ENCODE data around the gene WDR91. TPM values are rescaled to one million over a fixed set of nuclear protein-coding genes. Genes with fewer than 3 reads are reported as not detected.

WDR91 gene
- total RNA-seq, 1 donor from 2014 or later, result 13.1 TPM

DNA sequence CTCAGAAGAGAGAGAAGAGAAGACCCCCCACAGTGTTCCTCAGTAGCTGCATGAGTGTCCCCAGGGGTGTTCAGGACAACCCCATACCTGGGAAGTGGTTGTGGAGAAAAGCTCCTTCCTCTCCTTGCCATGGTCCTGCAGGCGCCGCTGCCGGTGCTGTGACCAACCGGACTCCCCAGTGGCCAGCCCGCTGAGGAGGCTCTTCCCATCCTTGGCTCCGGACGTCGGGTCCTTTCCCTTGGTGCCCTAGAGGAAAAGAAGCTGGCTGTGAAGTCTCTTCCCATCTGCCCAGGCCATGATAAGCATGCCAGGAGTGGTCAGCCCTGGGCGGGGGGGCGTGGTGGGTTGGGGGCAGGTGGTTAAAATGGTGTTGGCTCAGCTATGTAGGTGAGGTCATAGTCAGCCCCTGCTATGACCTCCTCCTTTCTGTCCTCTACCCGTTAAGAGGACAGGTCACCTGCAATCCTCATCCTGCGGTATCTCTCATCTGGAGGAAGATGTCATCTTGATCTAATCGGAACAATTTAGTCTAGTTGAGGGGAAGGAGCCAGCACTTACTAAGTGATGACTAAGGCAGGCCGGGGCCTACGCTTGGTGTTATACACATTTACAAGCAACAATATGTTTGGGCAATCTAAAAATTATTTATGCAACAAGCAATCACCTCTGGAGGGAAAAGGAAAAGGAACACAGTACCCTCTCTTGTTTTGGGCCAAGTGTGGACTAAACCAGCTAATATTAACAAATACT is 13.2 kb downstream of the WDR91 start:
- no peak for DNase-seq

- DNase-seq, result no peak
These were observed 14.0 kb downstream of the WDR91 start for GRCh38 chr7:135197343-135197742.

DNA sequence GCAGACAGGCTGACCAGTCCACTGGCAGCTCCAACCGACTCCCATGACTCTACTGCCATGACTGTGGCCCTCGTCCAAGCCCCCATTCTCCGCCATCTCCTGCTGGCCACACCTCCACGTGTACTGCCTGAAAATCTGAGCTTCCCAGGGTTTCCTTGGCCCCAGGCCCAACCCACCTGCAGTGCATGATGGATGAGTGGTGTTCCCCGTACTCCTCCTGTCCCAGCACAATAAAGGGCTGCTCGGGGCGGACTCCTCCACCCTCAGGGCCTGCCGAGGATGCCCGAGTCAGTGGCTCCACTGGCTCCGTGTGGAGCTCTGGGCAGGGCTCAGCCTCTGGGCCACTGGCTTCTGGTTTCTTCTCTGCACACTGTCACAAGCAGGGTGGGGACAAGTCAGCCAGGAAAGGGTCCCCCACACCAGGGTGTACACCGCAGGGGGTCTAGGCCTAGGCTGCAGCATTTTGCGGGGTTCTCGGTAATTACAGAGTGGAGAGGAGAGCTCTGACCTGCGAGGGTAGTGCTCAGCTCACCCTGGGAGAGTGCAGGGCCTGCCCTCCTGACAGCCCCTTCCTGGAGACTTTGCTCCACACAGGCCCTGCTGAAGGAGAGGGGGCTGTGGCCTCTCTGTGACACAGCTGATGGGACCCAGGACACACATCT is 15.2 kb downstream of the WDR91 start:
- no peak for DNase-seq

DNA sequence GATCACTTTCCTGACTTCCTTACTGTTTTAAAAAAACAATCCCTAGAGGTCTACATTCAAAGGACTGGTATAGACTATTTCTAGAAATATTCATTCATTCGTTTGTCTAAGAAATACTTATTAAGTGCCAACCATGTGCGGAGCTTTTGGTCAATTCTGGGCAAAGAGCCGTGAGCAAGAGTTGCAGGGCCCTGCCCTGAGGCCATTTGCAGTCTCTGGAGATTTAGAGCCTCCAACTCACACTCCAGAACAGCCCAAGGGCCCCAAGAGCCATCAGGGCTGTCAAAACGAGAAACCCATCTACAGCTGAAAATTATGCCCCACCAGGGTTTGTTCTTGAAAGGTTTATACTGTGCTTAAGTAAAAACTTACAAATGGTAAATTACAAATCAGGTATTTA is 16.2 kb downstream of the WDR91 start:
- DNase-seq, result no peak

DNA sequence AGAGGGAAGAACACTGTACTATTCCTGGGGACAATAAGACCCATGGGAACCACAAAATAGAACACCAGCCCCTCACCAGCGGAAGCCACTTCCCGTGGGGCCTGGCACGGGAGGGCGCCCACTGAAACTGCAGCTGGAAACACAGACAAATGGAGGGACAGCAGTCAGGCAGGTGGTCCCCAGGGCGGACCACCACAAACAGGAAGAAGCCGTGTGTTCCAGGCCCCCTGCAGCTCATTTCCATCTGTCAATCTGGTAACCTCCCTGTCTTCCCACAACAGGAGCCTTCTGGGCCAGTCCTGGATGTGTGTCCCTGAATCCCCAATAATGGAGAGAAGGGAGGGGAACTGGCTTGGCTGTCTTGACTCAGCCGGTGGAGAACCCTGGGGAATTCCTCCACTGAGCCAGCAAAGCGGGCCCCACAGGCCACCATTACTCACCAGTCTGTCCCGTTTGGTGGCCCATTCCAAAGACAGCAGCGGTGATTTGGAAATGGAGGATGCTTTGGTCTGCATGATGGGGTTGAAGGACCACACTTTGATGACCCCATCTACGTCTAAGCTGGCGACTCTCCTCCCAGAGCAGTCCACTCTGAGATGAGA is 16.7 kb downstream of the WDR91 start:
- no peak for DNase-seq

DNA sequence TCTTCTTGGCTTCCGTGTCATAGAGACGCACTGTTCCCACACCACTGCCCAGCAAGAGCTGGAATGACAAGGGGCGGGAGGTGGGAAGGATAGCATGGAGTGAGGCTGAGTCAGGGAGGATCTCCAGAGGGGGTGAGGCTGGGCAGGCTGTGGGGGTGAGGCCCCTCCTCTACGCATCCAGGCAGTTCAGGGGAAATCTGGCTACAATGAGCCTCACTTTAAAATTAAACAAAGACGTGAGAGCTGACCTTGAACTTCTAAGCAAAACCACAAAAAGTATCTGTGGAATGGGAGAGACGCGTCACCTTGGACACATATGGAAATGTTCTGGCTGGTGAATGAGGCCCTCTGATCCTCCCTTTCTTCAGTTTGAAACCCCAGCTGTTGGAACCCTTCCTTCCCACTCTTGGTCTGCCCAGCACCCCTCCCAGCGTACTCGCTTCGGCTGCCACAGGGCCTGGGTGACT is 17.7 kb downstream of the WDR91 start:
- no peak for DNase-seq

- no peak for DNase-seq
These were observed 18.3 kb downstream of the WDR91 start for GRCh38 chr7:135192914-135193536.

DNA sequence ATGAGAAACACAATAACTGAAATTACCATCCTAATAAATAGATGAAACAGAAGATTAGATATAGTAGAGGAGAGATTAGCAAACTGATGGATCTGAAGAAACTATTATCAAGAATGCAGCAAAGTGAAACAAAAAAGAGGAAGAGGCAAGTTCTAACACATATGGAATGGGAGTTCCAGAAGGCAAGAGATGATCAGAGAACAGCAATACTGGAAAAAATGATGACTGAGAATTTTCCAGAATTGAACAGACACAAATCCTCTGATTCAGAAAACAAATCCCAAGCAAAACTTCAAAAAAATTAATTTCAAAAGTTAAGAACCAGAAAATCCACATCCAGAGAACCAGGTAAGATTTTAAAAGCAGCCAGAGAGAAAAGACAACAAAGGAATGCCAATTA is 20.6 kb downstream of the WDR91 start:
- DNase-seq, result no peak

DNA sequence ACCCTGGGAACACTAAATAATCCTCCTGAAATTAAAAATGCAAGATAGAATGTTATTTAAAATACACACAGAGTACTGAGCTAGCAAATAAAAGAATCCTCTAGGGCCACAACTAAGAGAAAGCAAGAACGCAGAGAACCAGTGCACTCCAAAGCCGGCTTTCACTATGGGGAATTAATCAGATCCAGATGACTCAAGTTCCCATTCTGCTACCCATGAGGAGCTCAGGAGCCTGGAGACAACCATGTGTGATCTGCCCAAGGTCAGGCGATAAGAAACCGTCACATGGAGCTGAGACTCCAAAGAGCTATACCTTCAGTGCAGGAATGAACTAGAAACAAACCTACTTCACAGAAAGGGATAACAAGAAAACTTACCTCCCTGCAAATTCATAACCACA is 21.4 kb downstream of the WDR91 start:
- DNase-seq, result no peak

GRCh38 chr7:135189221-135189662 is 22.1 kb downstream of the WDR91 start:
- DNase-seq, result no peak

DNA sequence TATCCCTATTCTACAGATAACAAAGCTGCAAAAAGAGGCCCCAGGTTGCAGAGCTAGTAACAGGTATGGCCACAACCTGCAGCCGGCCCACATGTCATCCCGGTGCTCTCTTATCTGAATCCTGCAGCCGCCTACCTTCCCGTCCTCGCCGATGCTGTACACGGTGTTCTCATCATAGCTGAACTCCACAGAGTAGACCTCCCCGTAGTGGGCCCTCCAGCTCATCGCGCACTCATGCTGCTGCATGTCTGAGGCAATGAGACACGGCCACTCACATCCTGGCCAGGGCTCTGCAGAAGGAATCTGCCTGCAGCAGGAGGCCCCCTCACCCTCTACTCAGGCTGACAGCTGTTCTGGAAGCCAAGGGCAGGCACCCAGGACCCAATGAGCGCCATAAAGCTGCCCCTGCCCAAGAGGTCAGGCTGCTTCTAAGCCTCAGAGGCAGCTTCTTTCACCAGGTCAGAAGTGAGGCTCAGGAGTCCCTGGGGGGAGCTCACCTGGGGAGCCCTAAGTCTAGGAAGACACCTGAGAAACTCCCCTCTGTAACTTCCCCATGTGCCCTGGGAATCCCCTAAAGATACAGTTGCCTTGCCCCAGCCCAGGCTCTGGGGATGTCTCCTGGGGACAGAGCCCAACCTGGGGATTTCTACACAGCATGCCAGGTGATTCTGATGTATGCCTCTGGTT is 22.9 kb downstream of the WDR91 start:
- no peak for DNase-seq

GRCh38 chr7:135186841-135187253 is 24.5 kb downstream of the WDR91 start:
- DNase-seq, result no peak

DNA sequence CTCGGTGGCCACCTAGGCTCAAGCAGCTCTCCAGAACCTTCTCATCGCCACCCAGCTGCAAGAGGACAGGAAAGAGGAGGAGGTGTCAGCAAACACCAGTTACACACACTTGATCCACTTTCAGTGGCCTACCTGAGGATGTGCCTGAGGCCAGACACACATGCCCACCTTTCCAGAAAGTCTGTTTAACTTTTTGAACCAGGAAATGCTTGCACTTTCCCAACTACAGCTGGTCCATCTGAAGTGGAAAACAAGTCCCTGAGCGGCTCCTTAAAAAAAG is 25.1 kb downstream of the WDR91 start:
- no peak for DNase-seq

- DNase-seq, result no peak
These were observed 25.7 kb downstream of the WDR91 start for GRCh38 chr7:135185471-135186260.

- DNase-seq, result no peak
These were observed 27.0 kb downstream of the WDR91 start for GRCh38 chr7:135184254-135184841.

DNA sequence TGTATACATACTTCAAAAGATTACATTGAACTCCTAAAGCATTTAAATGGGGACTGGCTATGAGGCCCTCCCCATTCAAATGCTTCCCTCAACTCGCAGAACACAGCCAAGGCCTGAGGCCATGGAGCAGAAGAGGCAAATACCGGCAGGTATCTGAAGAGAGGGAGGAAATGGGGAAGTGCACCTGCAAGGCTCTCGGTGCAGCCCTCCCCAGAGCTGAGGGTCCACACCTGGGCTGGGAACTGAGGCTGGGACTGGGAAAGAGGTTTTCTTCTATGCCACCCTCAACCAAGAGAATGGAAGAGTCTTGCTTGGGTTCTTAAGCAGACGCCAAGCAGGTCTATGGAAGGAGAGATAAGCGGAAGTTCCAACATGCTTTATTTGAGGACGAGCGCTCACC is 27.8 kb downstream of the WDR91 start:
- DNase-seq, result no peak

DNA sequence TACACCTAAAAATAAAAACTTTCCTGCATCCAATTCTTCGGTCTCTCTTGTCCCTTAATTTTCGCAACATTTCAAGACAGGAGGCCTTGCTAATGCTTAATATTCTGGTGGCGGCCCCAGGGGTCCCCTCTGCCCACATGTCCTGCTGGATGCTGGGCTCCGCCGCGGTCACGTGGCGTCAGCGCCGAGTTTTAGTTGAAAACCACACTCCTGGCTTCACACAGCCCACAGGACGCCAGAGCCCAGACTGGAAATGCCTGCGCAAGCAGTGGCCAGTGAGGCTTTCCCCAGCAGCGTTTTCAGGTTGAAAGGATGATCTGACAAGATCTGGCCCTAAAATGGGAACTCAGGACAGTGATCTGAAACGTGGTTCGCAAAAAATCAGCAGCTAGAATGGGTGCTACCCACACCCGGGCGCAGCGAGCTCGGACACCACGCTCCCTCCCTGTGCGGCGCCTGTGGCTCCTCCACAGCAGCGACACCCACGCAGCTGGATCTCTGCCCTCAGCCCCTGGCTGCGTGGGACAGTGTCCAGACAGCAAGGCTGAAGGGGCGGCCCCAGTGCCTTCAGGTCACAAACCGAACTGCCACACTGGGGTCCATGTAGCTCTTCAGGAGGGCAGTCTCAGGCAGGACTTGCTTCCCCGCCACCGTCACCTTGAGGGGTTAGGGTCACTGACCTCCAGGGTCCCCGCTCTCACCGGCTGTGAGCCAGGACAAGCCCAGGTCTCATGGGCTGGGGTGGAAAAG is 29.2 kb downstream of the WDR91 start:
- no peak for DNase-seq

GRCh38 chr7:135181261-135181928 is 29.9 kb downstream of the WDR91 start:
- DNase-seq, result no peak

DNA sequence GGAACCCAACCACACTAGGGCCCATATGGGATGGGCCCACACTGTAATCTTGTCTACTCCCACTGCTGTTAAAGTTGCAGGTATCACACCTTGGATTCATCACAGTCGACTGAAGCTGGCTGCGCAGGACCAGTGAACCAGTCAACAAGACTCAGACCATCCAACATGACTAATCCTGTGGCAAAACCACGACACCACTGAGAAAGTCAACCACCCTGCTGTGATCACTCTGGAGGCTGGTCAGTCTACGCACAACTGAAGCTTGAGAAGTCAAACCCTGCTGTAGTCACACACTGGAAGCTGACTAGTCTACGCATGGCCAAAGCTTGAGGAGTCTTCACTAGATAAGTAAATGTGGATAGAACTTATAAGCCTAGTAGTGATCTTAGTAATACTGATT is 31.2 kb downstream of the WDR91 start:
- no peak for DNase-seq

- no peak for DNase-seq
These were observed 31.9 kb downstream of the WDR91 start for GRCh38 chr7:135179321-135179925.

Data from skin of body (tissue), 2 donors.